Uterus (tissue), 2 donors: ENCODE measurements around the gene FPGS.

ENCODE experiments used
- POLR2A ChIP-seq, 2 donors: fragments of 450-650 bp; IDR thresholded peaks; one replicate each; pipeline ENCODE4 v1.6.1; 2016; ENCODE audit warnings: antibody characterized with exemption in 2 of 2, mild to moderate bottlenecking in 1 of 2, moderate library complexity in 1 of 2
- TF ChIP-seq, protein P1 (sequence below), 4 experiments: fragments of 200-600 bp in 2 of 4; fragments of 450-650 bp in 2 of 4; sonication (generic) in 2 of 4; IDR thresholded peaks; one replicate each; pipeline ENCODE4 v1.5.1; 2016 to 2019; ENCODE audit warnings: antibody characterized with exemption in 4 of 4, mild to moderate bottlenecking in 2 of 4, moderate library complexity in 1 of 4

DNA sequence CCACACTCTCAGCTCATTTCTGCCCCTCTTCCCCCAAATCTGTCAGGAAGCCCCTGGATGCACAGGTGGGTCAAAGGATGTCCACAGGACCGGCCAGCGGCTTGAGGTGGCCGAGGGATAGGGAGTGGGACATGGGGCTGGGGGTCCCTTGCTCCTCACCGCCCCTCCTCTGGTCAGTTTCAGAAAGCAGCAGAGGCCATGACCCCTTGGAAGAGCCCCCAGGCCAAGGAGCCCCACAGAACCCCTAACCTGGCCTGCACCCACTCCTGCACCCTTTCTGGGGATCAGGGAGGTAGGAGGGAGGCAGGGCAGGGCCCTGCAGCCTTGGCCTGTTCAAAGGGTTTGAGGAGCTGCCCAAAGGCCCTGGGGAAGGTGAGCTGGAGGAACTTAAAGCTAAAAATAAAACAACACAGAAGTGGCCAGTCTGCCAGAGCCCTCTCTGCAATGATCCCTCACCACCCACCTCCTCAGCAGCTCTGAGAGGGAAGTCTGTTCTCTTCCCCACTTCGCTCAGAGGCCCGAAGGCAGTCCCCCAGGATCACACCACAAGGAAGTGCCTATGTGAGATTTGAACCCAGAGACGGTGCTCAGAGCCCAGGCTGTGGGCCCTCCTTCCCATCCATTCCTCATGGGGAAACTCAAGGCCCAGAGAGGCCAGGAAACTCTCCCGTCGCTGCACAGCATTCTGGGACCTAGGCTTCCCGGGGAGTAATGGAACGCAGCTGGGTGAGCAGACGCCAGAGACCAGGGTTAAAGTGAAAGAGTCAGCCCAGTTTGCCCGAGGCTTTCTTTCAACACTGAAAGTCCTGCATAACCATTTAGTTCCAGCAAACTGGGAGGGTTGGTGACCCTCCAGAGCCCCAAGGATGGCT is 50.9 kb downstream of the FPGS start:
- TF ChIP-seq POLR2A (IDR thresholded peaks at IDR 0.05) = no peak
- TF ChIP-seq, protein P1, sequence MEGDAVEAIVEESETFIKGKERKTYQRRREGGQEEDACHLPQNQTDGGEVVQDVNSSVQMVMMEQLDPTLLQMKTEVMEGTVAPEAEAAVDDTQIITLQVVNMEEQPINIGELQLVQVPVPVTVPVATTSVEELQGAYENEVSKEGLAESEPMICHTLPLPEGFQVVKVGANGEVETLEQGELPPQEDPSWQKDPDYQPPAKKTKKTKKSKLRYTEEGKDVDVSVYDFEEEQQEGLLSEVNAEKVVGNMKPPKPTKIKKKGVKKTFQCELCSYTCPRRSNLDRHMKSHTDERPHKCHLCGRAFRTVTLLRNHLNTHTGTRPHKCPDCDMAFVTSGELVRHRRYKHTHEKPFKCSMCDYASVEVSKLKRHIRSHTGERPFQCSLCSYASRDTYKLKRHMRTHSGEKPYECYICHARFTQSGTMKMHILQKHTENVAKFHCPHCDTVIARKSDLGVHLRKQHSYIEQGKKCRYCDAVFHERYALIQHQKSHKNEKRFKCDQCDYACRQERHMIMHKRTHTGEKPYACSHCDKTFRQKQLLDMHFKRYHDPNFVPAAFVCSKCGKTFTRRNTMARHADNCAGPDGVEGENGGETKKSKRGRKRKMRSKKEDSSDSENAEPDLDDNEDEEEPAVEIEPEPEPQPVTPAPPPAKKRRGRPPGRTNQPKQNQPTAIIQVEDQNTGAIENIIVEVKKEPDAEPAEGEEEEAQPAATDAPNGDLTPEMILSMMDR (IDR thresholded peaks at IDR 0.05) = no peak
